ENCODE data around the gene CISTR.

The CISTR gene

DNA sequence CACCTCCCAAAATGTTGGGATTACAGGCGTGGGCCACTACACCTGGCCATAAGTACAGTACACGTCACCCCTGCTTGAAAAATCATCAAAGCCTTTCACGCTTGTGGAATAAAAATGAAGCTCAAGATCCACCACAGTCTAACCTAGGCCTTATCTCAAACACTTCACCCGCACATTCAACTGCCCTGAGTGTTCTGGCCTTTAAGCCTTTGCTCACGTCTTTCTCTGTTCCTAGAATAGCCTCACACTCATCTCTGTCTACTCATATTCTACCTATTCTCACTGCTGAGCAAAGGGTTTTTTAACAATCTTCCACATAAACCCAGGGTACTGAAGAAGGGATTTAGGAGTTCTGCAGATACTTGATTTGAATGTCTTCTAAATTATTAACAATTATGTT lies 34.5 kb downstream of the CISTR start:
- DNase-seq (ENCODE audit: low read depth) = no peak
- no peak overlapping the region for H3K4me3 ChIP-seq (ENCODE audit: low read depth, low read length)
- TF ChIP-seq, protein P1, sequence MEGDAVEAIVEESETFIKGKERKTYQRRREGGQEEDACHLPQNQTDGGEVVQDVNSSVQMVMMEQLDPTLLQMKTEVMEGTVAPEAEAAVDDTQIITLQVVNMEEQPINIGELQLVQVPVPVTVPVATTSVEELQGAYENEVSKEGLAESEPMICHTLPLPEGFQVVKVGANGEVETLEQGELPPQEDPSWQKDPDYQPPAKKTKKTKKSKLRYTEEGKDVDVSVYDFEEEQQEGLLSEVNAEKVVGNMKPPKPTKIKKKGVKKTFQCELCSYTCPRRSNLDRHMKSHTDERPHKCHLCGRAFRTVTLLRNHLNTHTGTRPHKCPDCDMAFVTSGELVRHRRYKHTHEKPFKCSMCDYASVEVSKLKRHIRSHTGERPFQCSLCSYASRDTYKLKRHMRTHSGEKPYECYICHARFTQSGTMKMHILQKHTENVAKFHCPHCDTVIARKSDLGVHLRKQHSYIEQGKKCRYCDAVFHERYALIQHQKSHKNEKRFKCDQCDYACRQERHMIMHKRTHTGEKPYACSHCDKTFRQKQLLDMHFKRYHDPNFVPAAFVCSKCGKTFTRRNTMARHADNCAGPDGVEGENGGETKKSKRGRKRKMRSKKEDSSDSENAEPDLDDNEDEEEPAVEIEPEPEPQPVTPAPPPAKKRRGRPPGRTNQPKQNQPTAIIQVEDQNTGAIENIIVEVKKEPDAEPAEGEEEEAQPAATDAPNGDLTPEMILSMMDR (IDR thresholded peaks at IDR 0.05; ENCODE audit: insufficient read depth, low read depth, low read length, missing control alignments) = no peak

DNA sequence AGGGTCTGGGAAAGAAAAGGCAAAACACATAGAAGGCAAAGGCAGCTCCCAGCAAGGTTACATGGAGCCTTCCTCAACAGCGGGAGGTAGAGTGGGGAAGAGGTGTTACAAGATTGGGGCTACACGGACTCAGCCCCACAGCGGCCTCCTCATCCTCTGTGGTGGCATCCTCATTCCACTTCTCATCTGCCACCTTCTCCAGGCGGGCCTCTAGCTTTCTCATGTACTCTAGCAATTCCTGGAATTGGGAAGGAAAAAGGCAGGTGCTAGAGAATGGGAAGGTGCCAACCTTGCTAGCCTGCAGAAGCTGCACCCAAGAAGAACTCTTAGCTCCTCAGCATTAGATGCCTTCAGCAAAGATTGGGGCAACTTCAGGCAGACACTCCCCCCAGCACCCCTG lies 37.8 kb downstream of the CISTR start:
- H3K4me3 ChIP-seq (ENCODE audit: low read depth, low read length) = no peak overlapping the region
- TF ChIP-seq, protein P1 (IDR thresholded peaks at IDR 0.05; ENCODE audit: insufficient read depth, low read depth, low read length, missing control alignments) = no peak
- no peak for DNase-seq (ENCODE audit: low read depth)

DNA sequence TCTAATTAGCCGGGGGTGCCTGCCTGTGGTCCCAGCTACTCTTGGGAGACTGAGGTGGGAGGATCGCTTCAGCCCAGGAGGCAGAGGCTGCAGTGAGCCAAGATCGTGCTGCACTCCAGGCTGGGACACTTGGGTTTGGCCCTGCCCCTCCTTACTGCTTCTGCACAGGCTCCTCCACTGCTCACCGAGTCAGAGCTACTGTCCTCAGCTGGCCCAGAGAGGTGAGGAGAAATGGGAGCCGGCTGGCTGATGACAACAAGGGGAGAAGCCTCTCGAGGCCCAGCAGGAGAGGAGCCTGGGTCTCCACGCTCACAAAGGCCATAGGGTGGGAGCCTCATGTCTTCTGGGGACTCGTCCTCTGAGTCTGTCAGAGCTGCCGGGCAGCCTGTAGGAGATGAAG lies 38.3 kb downstream of the CISTR start:
- no peak overlapping the region for H3K4me3 ChIP-seq (ENCODE audit: low read depth, low read length)
- DNase-seq (ENCODE audit: low read depth) = no peak
- TF ChIP-seq, protein P1 (IDR thresholded peaks at IDR 0.05; ENCODE audit: insufficient read depth, low read depth, low read length, missing control alignments) = no peak

DNA sequence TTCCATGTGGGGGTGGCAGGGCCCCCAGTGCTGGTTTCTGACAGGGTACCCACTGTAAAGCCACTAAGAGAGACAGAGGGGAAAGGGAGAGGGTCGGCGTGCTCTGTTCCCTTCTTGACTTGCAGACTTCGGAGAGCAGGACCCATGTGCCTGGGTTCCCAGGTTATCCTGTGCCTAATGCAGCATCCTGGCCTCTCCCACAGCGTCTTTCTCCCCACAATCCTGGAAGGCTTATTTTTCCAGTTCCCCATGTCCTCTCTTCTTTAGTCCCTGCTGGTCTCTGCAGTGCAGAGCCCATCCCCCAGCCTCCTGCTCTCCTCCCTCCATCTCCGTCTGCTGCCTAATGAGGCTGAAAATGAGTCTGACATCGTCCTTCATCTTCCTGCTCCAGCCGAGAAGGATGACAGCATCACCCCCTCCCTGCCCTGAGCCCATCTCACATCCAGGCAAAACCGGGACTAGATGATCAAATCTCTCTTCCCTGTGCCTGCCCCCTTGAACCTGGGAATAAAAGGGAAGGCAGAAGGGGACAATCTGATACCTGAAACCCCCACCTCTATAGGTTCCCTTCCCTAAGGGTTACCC lies 39.6 kb downstream of the CISTR start:
- no peak overlapping the region for H3K4me3 ChIP-seq (ENCODE audit: low read depth, low read length)
- DNase-seq (ENCODE audit: low read depth) = no peak
- TF ChIP-seq, protein P1 (IDR thresholded peaks at IDR 0.05; ENCODE audit: insufficient read depth, low read depth, low read length, missing control alignments) = no peak

DNA sequence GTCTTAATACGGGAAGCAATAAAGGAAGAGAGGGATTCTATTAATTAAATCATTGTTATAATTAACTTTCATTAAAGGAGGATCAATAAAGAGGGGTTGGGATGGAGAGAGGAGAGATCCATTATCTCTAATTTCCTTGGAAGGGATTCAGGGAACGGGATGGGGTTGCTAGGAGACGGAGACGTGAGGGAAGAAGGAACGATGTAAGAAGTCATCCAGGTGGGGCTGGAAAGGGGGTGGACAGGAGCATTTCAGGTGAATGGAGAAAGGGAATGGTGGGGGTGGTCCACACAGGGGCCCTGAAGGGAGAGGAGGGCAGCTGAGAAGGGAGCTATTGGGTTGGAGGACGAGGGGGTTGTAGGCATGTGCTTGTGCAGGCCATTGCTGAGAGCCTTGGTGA lies 41.7 kb downstream of the CISTR start:
- no peak for DNase-seq (ENCODE audit: low read depth)
- TF ChIP-seq, protein P1 (IDR thresholded peaks at IDR 0.05; ENCODE audit: insufficient read depth, low read depth, low read length, missing control alignments) = no peak
- H3K4me3 ChIP-seq (ENCODE audit: low read depth, low read length) = no peak overlapping the region

DNA sequence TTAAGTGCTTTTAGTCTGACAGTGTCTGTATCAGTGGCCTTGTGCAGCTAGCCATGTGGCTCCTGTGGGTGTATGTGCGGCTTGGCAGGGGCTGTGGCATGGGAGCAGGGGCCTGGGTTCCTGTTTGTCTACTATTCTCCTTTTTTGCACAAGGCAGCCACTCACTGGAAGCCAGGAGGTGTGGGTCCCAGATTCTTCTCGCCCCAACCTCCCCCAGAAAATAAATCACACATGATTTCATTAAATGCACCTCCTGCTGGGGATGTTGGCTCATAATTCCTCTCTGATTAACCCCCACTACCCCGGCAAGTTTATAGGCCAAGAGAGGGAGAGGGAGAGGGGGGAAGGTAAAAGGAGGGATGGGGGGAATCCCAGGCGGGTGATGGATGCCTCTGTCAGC lies 42.1 kb downstream of the CISTR start:
- H3K4me3 ChIP-seq (ENCODE audit: low read depth, low read length) = no peak overlapping the region
- TF ChIP-seq, protein P1 (IDR thresholded peaks at IDR 0.05; ENCODE audit: insufficient read depth, low read depth, low read length, missing control alignments) = no peak
- DNase-seq (ENCODE audit: low read depth) = no peak

DNA sequence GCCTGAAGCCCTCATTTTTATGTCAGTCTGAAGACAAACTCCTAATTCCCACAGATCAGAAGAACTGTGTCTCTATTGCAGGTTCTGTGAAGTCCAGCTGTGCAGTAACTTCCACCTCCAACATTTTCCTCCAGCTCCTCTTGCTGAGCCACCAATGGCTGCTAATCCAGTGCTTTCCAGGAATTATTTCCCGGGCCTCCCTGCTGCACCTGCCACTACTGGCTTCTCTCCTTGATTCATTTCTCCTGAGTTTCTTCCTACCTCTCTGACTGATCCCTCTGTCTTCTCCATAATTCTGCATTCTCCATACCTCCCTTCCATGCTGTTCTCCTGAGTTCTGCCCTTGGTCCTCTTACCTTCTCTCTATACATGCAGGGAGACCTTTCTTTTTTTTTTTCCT lies 45.7 kb downstream of the CISTR start:
- no peak for DNase-seq (ENCODE audit: low read depth)
- TF ChIP-seq, protein P1 (IDR thresholded peaks at IDR 0.05; ENCODE audit: insufficient read depth, low read depth, low read length, missing control alignments) = no peak
- no peak overlapping the region for H3K4me3 ChIP-seq (ENCODE audit: low read depth, low read length)

Measured in GM12865 (cell line).